ENCODE data around the gene GLP2R.

Gene GLP2R

GRCh38 chr17:9895923-9896322 is 70.2 kb downstream of the GLP2R start (continued):
- TF ChIP-seq REST (tag by site-specific recombination; IDR thresholded peaks at IDR 0.05) = no peak
- no peak for TF ChIP-seq ZNF239 (tag by site-specific recombination; IDR thresholded peaks at IDR 0.05)
- TF ChIP-seq ATF2 (tag by site-specific recombination; IDR thresholded peaks at IDR 0.05; ENCODE audit: low read depth) = no peak
- no peak for TF ChIP-seq IKZF3 (tag by site-specific recombination; IDR thresholded peaks at IDR 0.05)

- Histone ChIP-seq H3K4me1 (ENCODE audit: control insufficient read depth, insufficient read depth, low read length) (no peaks in the 10 kb centered on the region), H3K27ac (ENCODE audit: extremely low read depth, low read depth, low read length) (no peak overlapping the region), H3K36me3 (ENCODE audit: control insufficient read depth in 2 of 2, insufficient read depth in 1 of 2, low read length in 2 of 2) (no peaks in the 10 kb centered on the region), H3K4me3 (ENCODE audit: low read depth, low read length) (no peak overlapping the region), H3K9me3 (ENCODE audit: control insufficient read depth, insufficient read depth, low read depth, low read length) (no peaks in the 10 kb centered on the region)
- ChIA-PET POLR2A (interaction anchor here (0.6 kb wide), 1 partner anchor 775 kb away, joined by 3 read pairs; no protein-coding TSS in a partner anchor), CTCF (interaction anchor here (0.5 to 1.2 kb wide), 4 partner anchors 9 to 200 kb away, joined by 3 to 4 read pairs (median 3); no protein-coding TSS in a partner anchor)
- no peak for TF ChIP-seq ZBTB1 (tag by site-specific recombination; IDR thresholded peaks at IDR 0.05)
These were observed 71.7 kb downstream of the GLP2R start for GRCh38 chr17:9897372-9897968.

GRCh38 chr17:9898812-9899211 is 73.1 kb downstream of the GLP2R start:
- Histone ChIP-seq H3K36me3 (ENCODE audit: control insufficient read depth in 2 of 2, insufficient read depth in 1 of 2, low read length in 2 of 2) (no peaks in the 10 kb centered on the region), H3K27ac (ENCODE audit: extremely low read depth, low read depth, low read length) (no peak overlapping the region), H3K9me3 (ENCODE audit: control insufficient read depth, insufficient read depth, low read depth, low read length) (no peaks in the 10 kb centered on the region), H3K4me1 (ENCODE audit: control insufficient read depth, insufficient read depth, low read length) (no peaks in the 10 kb centered on the region), H3K4me3 (ENCODE audit: low read depth, low read length) (no peak overlapping the region)
- CTCF ChIA-PET = interaction anchor here (0.6 to 5.0 kb wide), 3 partner anchors 10 to 169 kb away, joined by 3 to 34 read pairs (median 3); no protein-coding TSS in a partner anchor
- TF ChIP-seq ZFP69B (tag by site-specific recombination; IDR thresholded peaks at IDR 0.05) (no peak), ZNF548 (tag by site-specific recombination; IDR thresholded peaks at IDR 0.05) (no peak), ZNF571 (tag by site-specific recombination; IDR thresholded peaks at IDR 0.05) (no peak), REST (tag by site-specific recombination; IDR thresholded peaks at IDR 0.05) (no peak), ZNF114 (tag by site-specific recombination; IDR thresholded peaks at IDR 0.05) (no peak), ZNF174 (tag by site-specific recombination; IDR thresholded peaks at IDR 0.05) (no peak), ZNF626 (tag by site-specific recombination; IDR thresholded peaks at IDR 0.05) (no peak), ZBTB1 (tag by site-specific recombination; IDR thresholded peaks at IDR 0.05) (no peak), ZNF792 (tag by site-specific recombination; IDR thresholded peaks at IDR 0.05) (no peak), ZNF37A (tag by site-specific recombination; IDR thresholded peaks at IDR 0.05) (no peak), ZBTB48 (tag by site-specific recombination; IDR thresholded peaks at IDR 0.05) (no peak), FEZF1 (tag by site-specific recombination; IDR thresholded peaks at IDR 0.05) (no peak), ZNF670 (tag by site-specific recombination; IDR thresholded peaks at IDR 0.05; ENCODE audit: low read depth) (no peak), ZNF843 (tag by site-specific recombination; IDR thresholded peaks at IDR 0.05) (no peak)
- POLR2A ChIA-PET = no interaction called here
